GM19395 (cell line): ENCODE measurements around the gene POLR3GL.
"Not testable (repeated sequence)": the region's sequence is repeated elsewhere in the genome, so short reads cannot be mapped to it uniquely, and the experiment has no call there.

Experiments used
- ATAC-seq: cut with Tn5 transposase; IDR thresholded peaks from one replicate; pipeline ENCODE4 v1.9.1; 2021; ENCODE audit warnings: mild to moderate bottlenecking, moderate library complexity; ENCODE audit not compliant: unreplicated experiment

POLR3GL gene

GRCh38 chr1:145964328-145965118, at the start of gene POLR3GL, which contains the start of gene ANKRD34A:
Gene POLR3GL, plus strand, starts transcription at chr1:145964690. Its CDS starts 10,176 bp downstream, at chr1:145974866.
Gene ANKRD34A, minus strand, starts transcription at chr1:145964575. Its CDS starts 2,816 bp downstream, at chr1:145961759.
- ATAC-seq = peak; percentile 92

- no peak for ATAC-seq
Measured at GRCh38 chr1:145916745-145917144, 47.7 kb upstream of the POLR3GL start.

- no peak for ATAC-seq
Measured at GRCh38 chr1:145917595-145917994, 46.9 kb upstream of the POLR3GL start.

GRCh38 chr1:145918144-145918991, 46.1 kb upstream of the POLR3GL start, which contains the start of gene PEX11B:
Gene PEX11B, minus strand, starts transcription at chr1:145918717. Its CDS starts 29 bp downstream, at chr1:145918688.
- peak; percentile 72 for ATAC-seq

GRCh38 chr1:145918992-145919939, 45.2 kb upstream of the POLR3GL start:
- ATAC-seq = peak; percentile 89

- not testable (repeated sequence) for ATAC-seq
Measured at GRCh38 chr1:145920297-145920696, 44.2 kb upstream of the POLR3GL start.

- no peak for ATAC-seq
Measured at GRCh38 chr1:145922266-145922665, 42.2 kb upstream of the POLR3GL start.

GRCh38 chr1:145926686-145927062, 37.8 kb upstream of the POLR3GL start:
- ATAC-seq = peak; percentile 11

- ATAC-seq = peak; percentile 94
Measured at GRCh38 chr1:145927063-145927886, 37.2 kb upstream of the POLR3GL start, which contains the start of gene RBM8A. Gene RBM8A, minus strand, starts transcription at chr1:145927484. Its CDS starts 58 bp downstream, at chr1:145927426.

- ATAC-seq = peak; percentile 3
Measured at GRCh38 chr1:145927916-145928643, 36.4 kb upstream of the POLR3GL start.

GRCh38 chr1:145932522-145933009, 31.9 kb upstream of the POLR3GL start:
- ATAC-seq = not testable (repeated sequence)

GRCh38 chr1:145935708-145936107, 28.8 kb upstream of the POLR3GL start:
- ATAC-seq = no peak

GRCh38 chr1:145936247-145936646, 28.2 kb upstream of the POLR3GL start:
- ATAC-seq = no peak

- no peak for ATAC-seq
Measured at GRCh38 chr1:145937436-145937835, 27.1 kb upstream of the POLR3GL start.

GRCh38 chr1:145942405-145942804, 22.1 kb upstream of the POLR3GL start:
- ATAC-seq = no peak

GRCh38 chr1:145942871-145943270, 21.6 kb upstream of the POLR3GL start:
- ATAC-seq = no peak

- no peak for ATAC-seq
Measured at GRCh38 chr1:145944532-145944931, 20.0 kb upstream of the POLR3GL start.

- ATAC-seq = no peak
Measured at GRCh38 chr1:145946477-145946986, 18.0 kb upstream of the POLR3GL start.
